Pancreas (tissue), 10 donors: ENCODE results near the gene MRTFB. TPM values are rescaled to one million over a fixed set of nuclear protein-coding genes. Genes with fewer than 3 reads are reported as not detected.

Experiments used
- ATAC-seq, 4 donors: fragments of 200-7000 bp; cut with Tn5 transposase; one replicate each; pipeline versions ENCODE4 v1.8.0 to v1.9.1; 2020; ENCODE audit warnings: mild to moderate bottlenecking in 4 of 4, moderate library complexity in 4 of 4
- DNase-seq, 6 donors: peaks; one replicate each; pipeline ENCODE4 v3.0.0-alpha.2; 2020
- FAIRE-seq: peaks from 2 replicates; lab custom pipeline; 2012; peaks lifted over from hg19 to GRCh38; lab: Jason Lieb, UNC
- H3K27ac ChIP-seq, 4 donors: fragments of 200-600 bp; sonication (generic); 1 replicate in 3 of 4; 2 replicates in 1 of 4; pipeline versions ENCODE4 v1.5.0 to v1.8.0; 2020
- H3K27me3 ChIP-seq, 4 donors: fragments of 200-600 bp; one replicate each; pipeline ENCODE4 v1.8.0; 2021
- H3K36me3 ChIP-seq, 3 donors: fragments of 200-600 bp; sonication (generic) in 1 of 3; one replicate each; pipeline versions ENCODE4 v1.5.0 to v1.8.0; 2020 to 2021
- H3K4me1 ChIP-seq, 3 donors: fragments of 200-600 bp; one replicate each; pipeline ENCODE4 v1.8.0; 2021
- H3K4me3 ChIP-seq, 4 donors: fragments of 200-600 bp; sonication (generic) in 2 of 4; one replicate each; pipeline versions ENCODE4 v1.5.0 to v1.8.0; 2020 to 2021
- H3K9me3 ChIP-seq, 4 donors: fragments of 200-600 bp; one replicate each; pipeline ENCODE4 v1.8.0; 2021
- CTCF ChIP-seq, 4 donors: fragments of 200-600 bp; sonication (generic) in 3 of 4; IDR thresholded peaks; one replicate each; pipeline versions ENCODE4 v1.5.0 to v1.8.0; 2021; ENCODE audit warnings: antibody characterized with exemption in 4 of 4
- WGBS, 2 donors: extraction: QIAGEN DNeasy Blood & Tissue Kit; methylation state at CpG; one replicate each; pipeline ENCODE4 v1.1.7; 2013; 5-methylcytosine and 5-hydroxymethylcytosine counted together
- intact Hi-C, 3 donors: fragments of 100-400 bp; cut with DNase I; formaldehyde crosslinking; loops; one replicate each; pipeline versions ENCODE4 v1.11.1 to v1.14.2; 2022
- polyA plus RNA-seq, 2 donors: library from polyadenylated mRNA; stranded (reverse); fragments of 200-250 nt; gene quantifications; one replicate each; pipeline ENCODE4 v1.2.3, GENCODE V29; 2013
- total RNA-seq, 6 donors: library from RNA; stranded (reverse); fragmentation: NEBNext Ultra II Directional in 4 of 6; extraction: Animal tissue kit (Norgen Biotek cat#: 25700) in 4 of 6; gene quantifications; one replicate each; pipeline versions ENCODE4 v1.2.1 to v1.2.4, GENCODE V29; 2021 to 2023
- donor health status: healthy with polysubstance abuse.
- donor health status: DM: no; HTN: no; CAD: no; lungs with moderate emphysema.
- donor health status: DM: no; HTN: no; CAD: no.
- donor health status: control.
- donor health status: control.
- donor health status: Bipolar disorder and iron deficiency.
- donor health status: DM: yes; HTN: yes; CAD: no.
- donor health status: DM: no; HTN: no; CAD: no.
- donor health status: DM: no; HTN: no; CAD: no.
- donor health status: DM: yes; HTN: yes; CAD: no.

The MRTFB gene
- total and polyA plus RNA-seq, 8 donors: 8.7 to 36.6 (median 24.4) TPM

GRCh38 chr16:14100825-14101224, 29.7 kb downstream of the MRTFB start:
- ATAC-seq (no peak), DNase-seq (no peak), FAIRE-seq (no peak)
- Histone ChIP-seq H3K27me3 (no peaks in the 10 kb centered on the region), H3K36me3 (no peaks in the 10 kb centered on the region), H3K4me1 (peaks cover 50 to 69% (median 69%) of the 10 kb centered on the region in 3 donors), H3K4me3 (no peak overlapping the region), H3K27ac (peak overlapping the region in 1 of 4 donors; percentile 9), H3K9me3 (no peaks in the 10 kb centered on the region)
- no peak for TF ChIP-seq CTCF (IDR thresholded peaks at IDR 0.05)
- intact Hi-C loops: no loop called here
- WGBS, 2 donors: 36% methylated on average over 2 of the region's 2 CpGs

- no peak for TF ChIP-seq CTCF (IDR thresholded peaks at IDR 0.05)
- H3K27ac ChIP-seq: peak overlapping the region in 1 of 4 donors; percentile 1
- H3K9me3 ChIP-seq: no peaks in the 10 kb centered on the region
- FAIRE-seq (no peak), ATAC-seq (peak in 2 of 4 donors; percentile 8 to 29), DNase-seq (no peak)
- H3K27me3 ChIP-seq: no peaks in the 10 kb centered on the region
- H3K4me3 ChIP-seq: no peak overlapping the region
- peaks cover 51 to 63% (median 63%) of the 10 kb centered on the region in 3 donors for H3K4me1 ChIP-seq
- intact Hi-C loops: no loop called here
- no peaks in the 10 kb centered on the region for H3K36me3 ChIP-seq
Measured at GRCh38 chr16:14101415-14101814, 30.3 kb downstream of the MRTFB start.

GRCh38 chr16:14102925-14103720, 32.0 kb downstream of the MRTFB start:
- peaks cover 45 to 52% (median 51%) of the 10 kb centered on the region in 3 donors for H3K4me1 ChIP-seq
- no peak overlapping the region for H3K27ac ChIP-seq
- no peaks in the 10 kb centered on the region for H3K27me3 ChIP-seq
- H3K36me3 ChIP-seq: no peaks in the 10 kb centered on the region
- 79 to 83% methylated on average over 2 of the region's 2 CpGs for WGBS, 2 donors
- no peak for TF ChIP-seq CTCF (IDR thresholded peaks at IDR 0.05)
- peak in 2 of 4 donors; percentile 18 to 26 for ATAC-seq
- no peak for DNase-seq
- no peak for FAIRE-seq
- intact Hi-C loops: no loop called here
- H3K4me3 ChIP-seq: no peak overlapping the region
- no peaks in the 10 kb centered on the region for H3K9me3 ChIP-seq

GRCh38 chr16:14104066-14104465, 32.9 kb downstream of the MRTFB start:
- DNase-seq (no peak), FAIRE-seq (no peak), ATAC-seq (no peak)
- H3K4me3 ChIP-seq: no peak overlapping the region
- no peak overlapping the region for H3K27ac ChIP-seq
- H3K4me1 ChIP-seq: peaks cover 39 to 45% (median 45%) of the 10 kb centered on the region in 3 donors
- no peaks in the 10 kb centered on the region for H3K9me3 ChIP-seq
- H3K36me3 ChIP-seq: no peaks in the 10 kb centered on the region
- no peaks in the 10 kb centered on the region for H3K27me3 ChIP-seq
- no peak for TF ChIP-seq CTCF (IDR thresholded peaks at IDR 0.05)
- intact Hi-C loops: no loop called here

GRCh38 chr16:14105760-14106375, 34.7 kb downstream of the MRTFB start:
- H3K27ac ChIP-seq: no peak overlapping the region
- H3K4me1 ChIP-seq: peaks cover 39 to 49% (median 44%) of the 10 kb centered on the region in 3 donors
- TF ChIP-seq CTCF (IDR thresholded peaks at IDR 0.05): no peak
- DNase-seq: no peak
- 78 to 85% methylated on average over 3 of the region's 3 CpGs for WGBS, 2 donors
- no peaks in the 10 kb centered on the region for H3K9me3 ChIP-seq
- H3K4me3 ChIP-seq: no peak overlapping the region
- FAIRE-seq: no peak
- no peaks in the 10 kb centered on the region for H3K36me3 ChIP-seq
- no peaks in the 10 kb centered on the region for H3K27me3 ChIP-seq
- ATAC-seq: no peak
- intact Hi-C loops: no loop called here
